Spleen (tissue), 11 donors: ENCODE results near the gene PNPT1. TPM values are rescaled to one million over a fixed set of nuclear protein-coding genes. Genes with fewer than 3 reads are reported as not detected.
A peak's percentile ranks its signal among the peaks of the same experiment; 100 is the strongest.

Source experiments
- DNase-seq: peaks from one replicate; pipeline ENCODE4 v3.0.0-alpha.2; 2020
- H3K27ac ChIP-seq, 8 donors: fragments of 200-600 bp; sonication (generic) in 7 of 8; 1 replicate in 4 of 8; 2 replicates in 4 of 8; pipeline versions ENCODE4 v1.5.0 to v1.8.0; 2016 to 2021; ENCODE audit warnings: inconsistent platforms in 4 of 8, mild to moderate bottlenecking in 4 of 8, moderate library complexity in 1 of 8
- H3K27me3 ChIP-seq, 7 donors: fragments of 200-600 bp; sonication (generic) in 6 of 7; replicated peaks in 1 of 7; 1 replicate in 4 of 7; 2 replicates in 3 of 7; pipeline versions ENCODE4 v1.5.0 to v1.8.0; 2016 to 2021; ENCODE audit warnings: inconsistent platforms in 3 of 7, mild to moderate bottlenecking in 1 of 7
- H3K36me3 ChIP-seq, 6 donors: fragments of 200-600 bp; sonication (generic) in 5 of 6; 1 replicate in 4 of 6; 2 replicates in 2 of 6; pipeline versions ENCODE4 v1.5.0 to v1.8.0; 2016 to 2021; ENCODE audit warnings: inconsistent platforms in 2 of 6
- H3K4me1 ChIP-seq, 6 donors: fragments of 200-600 bp; sonication (generic) in 5 of 6; 1 replicate in 3 of 6; 2 replicates in 3 of 6; pipeline versions ENCODE4 v1.5.0 to v1.8.0; 2016 to 2021; ENCODE audit warnings: inconsistent platforms in 3 of 6
- H3K4me3 ChIP-seq, 8 donors: fragments of 200-600 bp; sonication (generic) in 7 of 8; 1 replicate in 4 of 8; 2 replicates in 4 of 8; pipeline versions ENCODE4 v1.5.0 to v1.8.0; 2016 to 2021; ENCODE audit warnings: inconsistent platforms in 4 of 8, mild to moderate bottlenecking in 4 of 8, moderate library complexity in 2 of 8
- H3K9me3 ChIP-seq, 8 donors: fragments of 200-600 bp; sonication (generic) in 7 of 8; 1 replicate in 4 of 8; 2 replicates in 4 of 8; pipeline versions ENCODE4 v1.5.0 to v1.8.0; 2016 to 2021; ENCODE audit warnings: inconsistent platforms in 4 of 8
- POLR2A ChIP-seq, 3 donors: fragments of 450-650 bp; IDR thresholded peaks; one replicate each; pipeline ENCODE4 v1.5.1; 2017; ENCODE audit warnings: antibody characterized with exemption in 3 of 3, mild to moderate bottlenecking in 1 of 3
- POLR2AphosphoS5 ChIP-seq, 3 donors: sonication (generic); formaldehyde crosslinking; IDR thresholded peaks; one replicate each; pipeline ENCODE4 v1.5.1; 2017; ENCODE audit warnings: antibody characterized with exemption in 3 of 3
- WGBS, 5 donors: extraction: QIAGEN DNeasy Blood & Tissue Kit in 3 of 5; methylation state at CpG; one replicate each; pipeline versions ENCODE4 v1.1.5 to v1.1.7; 2013 to 2018; 5-methylcytosine and 5-hydroxymethylcytosine counted together
- intact Hi-C: fragments of 100-400 bp; cut with DNase I; formaldehyde crosslinking; loops from one replicate; pipeline ENCODE4 v1.15.0; 2023; ENCODE audit warnings: low total_unique reads
- polyA plus RNA-seq, 3 donors: library from polyadenylated mRNA; stranded (reverse); fragments of 200-250 nt; gene quantifications; one replicate each; pipeline ENCODE4 v1.2.1, GENCODE V29; 2013
- total RNA-seq, 7 donors: library from RNA; depleted of rRNA in 3 of 7; stranded (reverse); fragments of >200 nt in 3 of 7; fragmentation: NEBNext Ultra II Directional in 4 of 7; extraction: Animal tissue kit (Norgen Biotek cat#: 25700) in 4 of 7; gene quantifications; one replicate each; pipeline versions ENCODE4 v1.1.0 to v1.2.1, GENCODE V29; 2016 to 2021
- TF ChIP-seq, protein P1 (sequence below), 11 experiments: fragments of 200-600 bp in 7 of 11; fragments of 450-650 bp in 4 of 11; sonication (generic) in 4 of 11; IDR thresholded peaks in 8 of 11; conservative IDR thresholded peaks in 3 of 11; 1 replicate in 7 of 11; 2 replicates in 4 of 11; pipeline versions ENCODE4 v1.4.0 to v1.8.0; 2016 to 2021; ENCODE audit warnings: antibody characterized with exemption in 11 of 11, inconsistent platforms in 4 of 11, mild to moderate bottlenecking in 1 of 11
- donor health status: healthy with polysubstance abuse.
- donor health status: DM: no; HTN: no; CAD: no; lungs with moderate emphysema.
- donor health status: DM: no; HTN: no; CAD: no.
- donor health status: Bipolar disorder and iron deficiency.
- donor health status: healthy.
- donor health status: DM: no; HTN: no; CAD: no.
- donor health status: DM: yes; HTN: yes; CAD: no.

The PNPT1 gene
- total and polyA plus RNA-seq, 10 donors, result 6.4 to 26.3 (median 16.9) TPM

DNA sequence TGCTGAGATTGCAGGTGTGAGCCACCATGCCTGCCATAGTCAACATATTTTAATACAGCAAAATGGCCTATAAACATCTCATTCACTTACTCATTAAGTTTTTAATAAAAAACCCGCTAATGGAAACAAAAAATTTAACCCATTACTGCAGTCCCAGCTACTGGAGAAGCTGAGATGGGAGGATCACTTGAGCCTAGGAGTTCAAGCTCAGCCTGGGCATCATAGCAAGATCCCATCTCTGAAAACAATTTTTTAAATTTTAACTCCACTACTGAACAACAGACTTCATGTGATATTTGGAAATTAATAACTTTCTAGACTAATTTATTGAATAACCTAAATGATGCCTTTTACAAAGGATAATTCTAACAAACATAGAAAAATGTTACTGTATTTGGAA lies 81.6 kb downstream of the PNPT1 start:
- peaks cover 0 to 66% (median 39%) of the 10 kb centered on the region in 6 donors for H3K36me3 ChIP-seq
- TF ChIP-seq POLR2A (IDR thresholded peaks at IDR 0.05) (no peak), POLR2AphosphoS5 (IDR thresholded peaks at IDR 0.05) (no peak)
- TF ChIP-seq, protein P1, sequence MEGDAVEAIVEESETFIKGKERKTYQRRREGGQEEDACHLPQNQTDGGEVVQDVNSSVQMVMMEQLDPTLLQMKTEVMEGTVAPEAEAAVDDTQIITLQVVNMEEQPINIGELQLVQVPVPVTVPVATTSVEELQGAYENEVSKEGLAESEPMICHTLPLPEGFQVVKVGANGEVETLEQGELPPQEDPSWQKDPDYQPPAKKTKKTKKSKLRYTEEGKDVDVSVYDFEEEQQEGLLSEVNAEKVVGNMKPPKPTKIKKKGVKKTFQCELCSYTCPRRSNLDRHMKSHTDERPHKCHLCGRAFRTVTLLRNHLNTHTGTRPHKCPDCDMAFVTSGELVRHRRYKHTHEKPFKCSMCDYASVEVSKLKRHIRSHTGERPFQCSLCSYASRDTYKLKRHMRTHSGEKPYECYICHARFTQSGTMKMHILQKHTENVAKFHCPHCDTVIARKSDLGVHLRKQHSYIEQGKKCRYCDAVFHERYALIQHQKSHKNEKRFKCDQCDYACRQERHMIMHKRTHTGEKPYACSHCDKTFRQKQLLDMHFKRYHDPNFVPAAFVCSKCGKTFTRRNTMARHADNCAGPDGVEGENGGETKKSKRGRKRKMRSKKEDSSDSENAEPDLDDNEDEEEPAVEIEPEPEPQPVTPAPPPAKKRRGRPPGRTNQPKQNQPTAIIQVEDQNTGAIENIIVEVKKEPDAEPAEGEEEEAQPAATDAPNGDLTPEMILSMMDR (IDR thresholded peaks at IDR 0.05 in 8 of 11, conservative IDR thresholded peaks at IDR 0.05 in 3 of 11), result no peak
- peaks cover 18 to 92% (median 44%) of the 10 kb centered on the region in 6 donors for H3K4me1 ChIP-seq
- intact Hi-C loops, result loop anchor here (10.0 kb wide), 1 partner anchor 87 kb away; no protein-coding TSS in a partner anchor
- H3K4me3 ChIP-seq, result no peak overlapping the region
- 89 to 96% (median 93%) methylated on average over 1 of the region's 1 CpG for WGBS, 5 donors
- no peak overlapping the region for H3K27ac ChIP-seq
- no peaks in the 10 kb centered on the region for H3K9me3 ChIP-seq
- no peaks in the 10 kb centered on the region for H3K27me3 ChIP-seq
- no peak for DNase-seq

DNA sequence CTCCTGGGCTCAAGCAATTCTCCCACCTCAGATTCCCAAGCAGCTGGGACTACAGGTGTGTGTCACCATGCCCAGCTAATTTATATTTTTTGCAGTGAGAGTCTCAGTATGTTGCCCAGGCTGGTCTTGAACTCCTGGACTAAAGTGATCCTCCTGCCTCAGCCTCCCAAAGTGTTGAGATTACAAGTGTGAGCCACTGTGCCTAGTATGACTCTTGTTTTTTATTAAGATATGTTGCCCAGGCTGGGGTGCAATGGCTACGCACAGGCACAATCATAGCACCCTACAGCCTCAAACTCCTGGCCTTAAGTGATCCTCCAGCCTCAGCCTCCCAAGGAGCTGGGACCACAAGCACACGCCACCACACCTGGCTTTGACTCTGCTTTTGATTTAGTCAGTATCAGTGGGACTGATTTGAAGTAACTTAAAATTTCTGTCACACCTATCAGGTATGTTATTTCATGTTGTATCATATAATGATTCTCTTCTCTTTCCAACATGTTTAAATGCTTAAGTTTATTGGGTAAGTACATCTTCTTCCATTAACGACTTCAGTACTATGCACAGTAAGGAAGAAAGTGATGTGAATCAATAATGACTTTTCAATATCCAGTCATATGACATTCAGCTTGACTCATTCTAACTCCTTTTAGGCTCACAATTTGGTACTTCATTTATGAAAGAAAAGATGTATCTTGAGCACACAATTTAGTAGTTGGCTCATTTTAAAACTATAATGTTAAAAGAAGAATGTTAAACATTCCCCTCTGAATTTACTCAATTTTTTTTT lies 82.5 kb downstream of the PNPT1 start:
- Histone ChIP-seq H3K9me3 (no peaks in the 10 kb centered on the region), H3K4me3 (no peak overlapping the region), H3K4me1 (peaks cover 17 to 90% (median 41%) of the 10 kb centered on the region in 6 donors), H3K27ac (no peak overlapping the region), H3K36me3 (peaks cover 0 to 74% (median 39%) of the 10 kb centered on the region in 6 donors), H3K27me3 (no peaks in the 10 kb centered on the region)
- DNase-seq, result no peak
- TF ChIP-seq POLR2AphosphoS5 (IDR thresholded peaks at IDR 0.05), result peak in 1 of 3 donors; percentile 17
- TF ChIP-seq, protein P1 (IDR thresholded peaks at IDR 0.05 in 8 of 11, conservative IDR thresholded peaks at IDR 0.05 in 3 of 11), result no peak
- intact Hi-C loops, result loop anchor here (10.0 kb wide), 1 partner anchor 86 kb away; no protein-coding TSS in a partner anchor
- WGBS, 5 donors, result 89 to 98% (median 93%) methylated on average over 3 of the region's 3 CpGs

DNA sequence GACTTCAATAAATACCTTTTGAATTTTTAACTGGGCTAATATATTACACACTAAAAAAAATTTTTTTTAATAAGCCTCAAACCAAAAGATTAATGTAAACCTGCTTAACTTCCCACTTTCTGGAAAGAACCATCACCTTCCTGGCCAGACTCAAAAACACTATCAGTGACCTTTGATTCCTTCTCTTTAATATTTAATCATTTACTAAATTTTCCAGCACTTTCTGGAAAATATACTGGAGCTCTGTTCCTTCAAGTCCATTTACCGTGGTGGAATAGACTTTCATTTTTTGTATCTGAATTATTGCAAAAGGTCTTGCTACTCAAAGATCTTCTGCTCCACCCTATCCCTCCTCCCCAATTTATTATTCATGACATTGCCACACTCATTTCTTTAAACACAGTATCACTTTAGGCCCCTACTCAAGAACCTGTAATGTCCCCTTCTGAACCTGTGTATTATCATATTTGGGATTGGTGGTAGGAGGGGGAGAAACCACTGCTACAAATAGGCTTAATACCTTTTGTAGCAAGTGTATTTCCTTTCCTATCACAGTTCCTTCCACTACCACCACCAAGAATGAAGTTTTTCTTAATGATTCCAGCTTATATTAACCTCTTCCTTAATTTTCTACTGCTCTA lies 83.6 kb downstream of the PNPT1 start:
- Histone ChIP-seq H3K27me3 (no peaks in the 10 kb centered on the region), H3K4me1 (peaks cover 8 to 84% (median 30%) of the 10 kb centered on the region in 6 donors), H3K27ac (no peak overlapping the region), H3K36me3 (peaks cover 0 to 70% (median 38%) of the 10 kb centered on the region in 6 donors), H3K4me3 (no peak overlapping the region), H3K9me3 (no peaks in the 10 kb centered on the region)
- intact Hi-C loops, result loop anchor here (10.0 kb wide), 1 partner anchor 85 kb away; no protein-coding TSS in a partner anchor
- 75 to 89% (median 83%) methylated on average over 1 of the region's 1 CpG for WGBS, 5 donors
- DNase-seq, result no peak
- TF ChIP-seq POLR2A (IDR thresholded peaks at IDR 0.05), result no peak

DNA sequence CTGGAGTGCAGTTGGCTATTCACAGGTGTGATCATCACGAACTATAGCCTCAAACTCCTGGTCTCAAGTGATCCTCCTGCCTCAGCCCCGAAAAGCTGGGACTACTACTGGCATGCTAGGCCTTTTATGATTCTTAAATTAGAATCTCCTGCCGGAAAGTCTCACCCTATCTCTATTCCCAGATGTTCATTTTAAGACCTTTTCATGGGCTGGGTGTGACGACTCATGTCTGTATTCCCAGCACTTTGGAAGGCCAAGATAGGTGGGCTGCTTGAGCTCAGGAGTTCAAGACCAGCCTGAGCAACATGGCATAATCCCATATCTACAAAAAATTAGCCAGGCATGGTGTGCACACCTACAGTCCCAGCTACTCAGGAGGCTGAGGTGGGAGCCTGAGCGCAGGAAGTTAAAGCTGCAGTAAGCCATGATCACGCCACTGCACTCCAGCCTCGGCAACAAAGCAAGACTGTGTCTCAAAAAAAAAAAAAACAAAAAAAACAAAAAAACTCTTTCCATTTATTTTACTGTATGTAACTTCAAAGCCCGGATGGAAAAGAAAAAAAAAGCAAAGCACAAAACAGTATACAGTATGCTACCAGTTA lies 84.3 kb downstream of the PNPT1 start:
- H3K9me3 ChIP-seq, result no peaks in the 10 kb centered on the region
- H3K4me1 ChIP-seq, result peaks cover under 1 to 84% (median 26%) of the 10 kb centered on the region in 6 donors
- H3K4me3 ChIP-seq, result no peak overlapping the region
- TF ChIP-seq POLR2A (IDR thresholded peaks at IDR 0.05), result no peak
- TF ChIP-seq, protein P1 (IDR thresholded peaks at IDR 0.05 in 8 of 11, conservative IDR thresholded peaks at IDR 0.05 in 3 of 11), result no peak
- no peak for TF ChIP-seq POLR2AphosphoS5 (IDR thresholded peaks at IDR 0.05)
- no peak overlapping the region for H3K27ac ChIP-seq
- H3K36me3 ChIP-seq, result peaks cover 0 to 62% (median 31%) of the 10 kb centered on the region in 6 donors
- no peaks in the 10 kb centered on the region for H3K27me3 ChIP-seq
- no peak for DNase-seq
- 82 to 89% (median 85%) methylated on average over 8 of the region's 8 CpGs for WGBS, 5 donors
- intact Hi-C loops, result no loop called here
